Sigmoid colon (tissue), 7 donors: ENCODE data around the gene OXCT1. TPM values are rescaled to one million over a fixed set of nuclear protein-coding genes. Genes with fewer than 3 reads are reported as not detected.

ENCODE experiments used
- DNase-seq: peaks from one replicate; pipeline ENCODE4 v3.0.0-alpha.2; 2019
- H3K27ac ChIP-seq, 4 donors: fragments of 200-600 bp; sonication (generic); one replicate each; pipeline ENCODE4 v1.5.1; 2016 to 2019; ENCODE audit warnings: mild to moderate bottlenecking in 1 of 4
- H3K27me3 ChIP-seq, 3 donors: fragments of 200-600 bp; sonication (generic); one replicate each; pipeline ENCODE4 v1.5.1; 2019; ENCODE audit warnings: mild to moderate bottlenecking in 1 of 3
- H3K36me3 ChIP-seq, 4 donors: fragments of 200-600 bp; sonication (generic); one replicate each; pipeline ENCODE4 v1.5.1; 2016 to 2019
- H3K4me1 ChIP-seq, 4 donors: fragments of 200-600 bp; sonication (generic); one replicate each; pipeline ENCODE4 v1.5.1; 2017 to 2019
- H3K4me3 ChIP-seq, 4 donors: fragments of 200-600 bp; sonication (generic); one replicate each; pipeline ENCODE4 v1.5.1; 2017 to 2019; ENCODE audit warnings: mild to moderate bottlenecking in 2 of 4, moderate library complexity in 1 of 4
- H3K9me3 ChIP-seq, 4 donors: fragments of 200-600 bp in 3 of 4; sonication (generic) in 3 of 4; one replicate each; pipeline versions ENCODE4 v1.5.1 to v1.6.1; 2013 to 2019
- EP300 ChIP-seq, 4 donors: sonication (generic); formaldehyde crosslinking; IDR thresholded peaks; one replicate each; pipeline ENCODE4 v1.6.1; 2017; ENCODE audit warnings: antibody characterized with exemption in 4 of 4
- POLR2A ChIP-seq, 2 donors: fragments of 450-650 bp; IDR thresholded peaks; one replicate each; pipeline ENCODE4 v1.6.1; 2016; ENCODE audit warnings: antibody characterized with exemption in 2 of 2, mild to moderate bottlenecking in 2 of 2, moderate library complexity in 2 of 2
- POLR2AphosphoS5 ChIP-seq, 4 donors: sonication (generic); formaldehyde crosslinking; IDR thresholded peaks; one replicate each; pipeline ENCODE4 v1.6.1; 2017; ENCODE audit warnings: antibody characterized with exemption in 4 of 4
- WGBS, 2 donors: extraction: QIAGEN DNeasy Blood & Tissue Kit; methylation state at CpG; one replicate each; pipeline ENCODE4 v1.1.7; 2013; 5-methylcytosine and 5-hydroxymethylcytosine counted together
- intact Hi-C: fragments of 100-400 bp; cut with DNase I; formaldehyde crosslinking; loops from one replicate; pipeline ENCODE4 v1.15.1; 2023
- polyA plus RNA-seq, 3 donors: library from polyadenylated mRNA; stranded (reverse); fragments of 200-250 nt; gene quantifications; one replicate each; pipeline ENCODE4 v1.2.3, GENCODE V29; 2013
- total RNA-seq, 4 donors: library from RNA; depleted of rRNA; stranded (reverse); fragments of >200 nt; gene quantifications; one replicate each; pipeline ENCODE4 v1.1.0, GENCODE V29; 2016
- TF ChIP-seq, protein P1 (sequence below), 4 experiments: fragments of 450-650 bp in 3 of 4; fragments of 200-600 bp in 1 of 4; IDR thresholded peaks; one replicate each; pipeline ENCODE4 v1.5.1; 2016 to 2019; ENCODE audit warnings: antibody characterized with exemption in 4 of 4, mild to moderate bottlenecking in 3 of 4, moderate library complexity in 2 of 4
- donor health status: healthy with polysubstance abuse.
- donor health status: Bipolar disorder and iron deficiency.
- donor health status: healthy.

The OXCT1 gene
- total and polyA plus RNA-seq, 7 donors = 6.6 to 35.0 (median 26.1) TPM

DNA sequence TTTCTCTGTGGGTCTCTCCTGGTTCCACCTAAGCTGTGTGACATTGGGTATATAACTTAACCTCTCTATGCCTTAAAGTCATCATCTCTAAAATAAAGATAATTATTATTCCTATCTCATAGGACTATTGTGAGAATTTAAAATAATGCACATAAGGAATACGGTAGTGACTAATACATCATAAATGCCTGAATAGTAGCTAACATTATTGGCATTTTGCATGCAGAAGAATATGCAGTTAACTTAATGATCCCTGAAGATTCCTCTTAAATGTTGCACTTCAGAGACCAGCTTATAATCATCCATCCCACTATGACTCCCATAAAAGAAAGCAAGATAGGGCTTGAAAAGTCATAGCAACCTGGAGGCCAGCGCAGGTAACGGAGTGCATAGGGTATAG is 32.4 kb downstream of the OXCT1 start:
- H3K4me1 ChIP-seq = peaks cover 0 to 33% (median 23%) of the 10 kb centered on the region in 4 donors
- peaks cover 0 to 29% (median 4%) of the 10 kb centered on the region in 4 donors for H3K36me3 ChIP-seq
- TF ChIP-seq POLR2A (IDR thresholded peaks at IDR 0.05) (no peak), EP300 (IDR thresholded peaks at IDR 0.05) (no peak), POLR2AphosphoS5 (IDR thresholded peaks at IDR 0.05) (no peak)
- TF ChIP-seq, protein P1, sequence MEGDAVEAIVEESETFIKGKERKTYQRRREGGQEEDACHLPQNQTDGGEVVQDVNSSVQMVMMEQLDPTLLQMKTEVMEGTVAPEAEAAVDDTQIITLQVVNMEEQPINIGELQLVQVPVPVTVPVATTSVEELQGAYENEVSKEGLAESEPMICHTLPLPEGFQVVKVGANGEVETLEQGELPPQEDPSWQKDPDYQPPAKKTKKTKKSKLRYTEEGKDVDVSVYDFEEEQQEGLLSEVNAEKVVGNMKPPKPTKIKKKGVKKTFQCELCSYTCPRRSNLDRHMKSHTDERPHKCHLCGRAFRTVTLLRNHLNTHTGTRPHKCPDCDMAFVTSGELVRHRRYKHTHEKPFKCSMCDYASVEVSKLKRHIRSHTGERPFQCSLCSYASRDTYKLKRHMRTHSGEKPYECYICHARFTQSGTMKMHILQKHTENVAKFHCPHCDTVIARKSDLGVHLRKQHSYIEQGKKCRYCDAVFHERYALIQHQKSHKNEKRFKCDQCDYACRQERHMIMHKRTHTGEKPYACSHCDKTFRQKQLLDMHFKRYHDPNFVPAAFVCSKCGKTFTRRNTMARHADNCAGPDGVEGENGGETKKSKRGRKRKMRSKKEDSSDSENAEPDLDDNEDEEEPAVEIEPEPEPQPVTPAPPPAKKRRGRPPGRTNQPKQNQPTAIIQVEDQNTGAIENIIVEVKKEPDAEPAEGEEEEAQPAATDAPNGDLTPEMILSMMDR (IDR thresholded peaks at IDR 0.05) = no peak
- DNase-seq = no peak
- no peaks in the 10 kb centered on the region for H3K27me3 ChIP-seq
- no peak overlapping the region for H3K27ac ChIP-seq
- intact Hi-C loops = no loop called here
- 96 to 99% methylated on average over 3 of the region's 3 CpGs for WGBS, 2 donors
- H3K4me3 ChIP-seq = no peak overlapping the region
- no peaks in the 10 kb centered on the region for H3K9me3 ChIP-seq

DNA sequence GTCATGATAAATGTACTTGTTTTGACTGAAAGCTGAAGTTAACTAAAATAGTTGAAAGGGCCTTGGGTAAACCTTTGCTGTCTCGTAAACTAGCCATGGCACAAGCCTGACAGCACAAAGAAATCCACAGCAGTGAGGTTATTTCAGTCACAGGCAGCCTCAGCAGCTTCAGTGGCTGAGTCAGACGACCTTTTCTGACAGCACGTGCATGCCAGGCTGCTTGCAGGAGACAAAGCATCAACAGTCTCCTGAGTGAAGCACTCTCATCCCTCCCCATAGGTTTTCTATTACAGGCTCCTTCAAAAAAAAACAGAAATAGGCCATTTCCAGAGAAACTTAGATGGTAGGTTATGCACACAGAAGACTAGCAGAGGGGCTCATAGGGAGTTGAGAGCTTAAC is 34.6 kb downstream of the OXCT1 start:
- H3K4me1 ChIP-seq = peaks cover 0 to 33% (median 23%) of the 10 kb centered on the region in 4 donors
- intact Hi-C loops = no loop called here
- TF ChIP-seq POLR2AphosphoS5 (IDR thresholded peaks at IDR 0.05) = peak in 2 of 4 donors; percentile 27 to 39
- peak in 1 of 4 donors; percentile 48 for TF ChIP-seq EP300 (IDR thresholded peaks at IDR 0.05)
- no peak for TF ChIP-seq POLR2A (IDR thresholded peaks at IDR 0.05)
- TF ChIP-seq, protein P1 (IDR thresholded peaks at IDR 0.05) = no peak
- H3K9me3 ChIP-seq = no peaks in the 10 kb centered on the region
- H3K27ac ChIP-seq = peak overlapping the region in 3 of 4 donors; percentile 15 to 75 (median 67)
- WGBS, 2 donors = 29 to 51% methylated on average over 3 of the region's 3 CpGs
- DNase-seq = peak; percentile 70
- H3K4me3 ChIP-seq = no peak overlapping the region
- H3K36me3 ChIP-seq = peaks cover 0 to 39% (median 3%) of the 10 kb centered on the region in 4 donors
- H3K27me3 ChIP-seq = no peaks in the 10 kb centered on the region

DNA sequence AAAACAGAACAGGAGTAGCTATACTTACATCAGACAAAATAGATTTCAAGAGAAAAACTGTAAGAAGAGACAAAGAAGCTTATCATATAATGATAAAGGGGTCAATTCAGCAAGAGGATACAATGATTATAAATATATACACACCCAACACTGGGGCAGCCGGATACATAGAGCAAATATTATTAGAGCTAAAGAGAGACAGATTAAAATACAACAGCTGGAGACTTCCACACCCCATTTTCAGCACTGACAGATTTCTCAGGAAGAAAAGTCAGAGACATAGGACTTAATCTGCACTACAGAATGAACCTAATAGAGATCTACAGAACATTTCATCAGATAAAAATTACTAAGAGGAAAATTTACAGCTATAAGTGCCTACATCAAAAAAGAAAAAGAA is 35.7 kb downstream of the OXCT1 start:
- Histone ChIP-seq H3K9me3 (no peaks in the 10 kb centered on the region), H3K4me1 (peaks cover 0 to 33% (median 23%) of the 10 kb centered on the region in 4 donors), H3K27me3 (no peaks in the 10 kb centered on the region), H3K4me3 (no peak overlapping the region), H3K27ac (peak overlapping the region in 2 of 4 donors; percentile 67 to 75), H3K36me3 (peaks cover 0 to 44% (median 3%) of the 10 kb centered on the region in 4 donors)
- no peak for DNase-seq
- intact Hi-C loops = no loop called here
- 22 to 91% methylated on average over 1 of the region's 1 CpG for WGBS, 2 donors
- TF ChIP-seq POLR2A (IDR thresholded peaks at IDR 0.05) (no peak), POLR2AphosphoS5 (IDR thresholded peaks at IDR 0.05) (no peak), EP300 (IDR thresholded peaks at IDR 0.05) (no peak)
- TF ChIP-seq, protein P1 (IDR thresholded peaks at IDR 0.05) = no peak

- Histone ChIP-seq H3K9me3 (no peaks in the 10 kb centered on the region), H3K4me3 (no peak overlapping the region), H3K27me3 (no peaks in the 10 kb centered on the region), H3K4me1 (peaks cover 0 to 31% (median 23%) of the 10 kb centered on the region in 4 donors), H3K36me3 (peaks cover 0 to 32% (median 0%) of the 10 kb centered on the region in 4 donors), H3K27ac (no peak overlapping the region)
- DNase-seq = no peak
- WGBS, 2 donors = 94 to 95% methylated on average over 3 of the region's 3 CpGs
- TF ChIP-seq POLR2A (IDR thresholded peaks at IDR 0.05) (no peak), POLR2AphosphoS5 (IDR thresholded peaks at IDR 0.05) (no peak), EP300 (IDR thresholded peaks at IDR 0.05) (no peak)
- TF ChIP-seq, protein P1 (IDR thresholded peaks at IDR 0.05) = no peak
- intact Hi-C loops = no loop called here
Observed at GRCh38 chr5:41832430-41832829, 37.8 kb downstream of the OXCT1 start.

- WGBS, 2 donors = 90 to 95% methylated on average over 3 of the region's 3 CpGs
- Histone ChIP-seq H3K4me3 (no peak overlapping the region), H3K9me3 (no peaks in the 10 kb centered on the region), H3K4me1 (peaks cover 0 to 18% (median 12%) of the 10 kb centered on the region in 4 donors), H3K27me3 (no peaks in the 10 kb centered on the region), H3K27ac (no peak overlapping the region), H3K36me3 (peaks cover 0 to 32% (median 0%) of the 10 kb centered on the region in 4 donors)
- no peak for DNase-seq
- TF ChIP-seq EP300 (IDR thresholded peaks at IDR 0.05) (no peak), POLR2A (IDR thresholded peaks at IDR 0.05) (no peak), POLR2AphosphoS5 (IDR thresholded peaks at IDR 0.05) (no peak)
- TF ChIP-seq, protein P1 (IDR thresholded peaks at IDR 0.05) = no peak
- intact Hi-C loops = no loop called here
Observed at GRCh38 chr5:41831155-41831554, 39.1 kb downstream of the OXCT1 start.
